Activated CD8-positive, alpha-beta memory T cell treated with anti-CD3 and anti-CD28 coated beads, Interleukin-2, amount 50 U/mL, for 24 hours (primary cell): ENCODE measurements around the gene ECSCR.

Source experiments
- DNase-seq: peaks from one replicate; pipeline ENCODE4 v3.0.0-alpha.2; 2020; ENCODE audit errors: extremely low read depth

Gene ECSCR

DNA sequence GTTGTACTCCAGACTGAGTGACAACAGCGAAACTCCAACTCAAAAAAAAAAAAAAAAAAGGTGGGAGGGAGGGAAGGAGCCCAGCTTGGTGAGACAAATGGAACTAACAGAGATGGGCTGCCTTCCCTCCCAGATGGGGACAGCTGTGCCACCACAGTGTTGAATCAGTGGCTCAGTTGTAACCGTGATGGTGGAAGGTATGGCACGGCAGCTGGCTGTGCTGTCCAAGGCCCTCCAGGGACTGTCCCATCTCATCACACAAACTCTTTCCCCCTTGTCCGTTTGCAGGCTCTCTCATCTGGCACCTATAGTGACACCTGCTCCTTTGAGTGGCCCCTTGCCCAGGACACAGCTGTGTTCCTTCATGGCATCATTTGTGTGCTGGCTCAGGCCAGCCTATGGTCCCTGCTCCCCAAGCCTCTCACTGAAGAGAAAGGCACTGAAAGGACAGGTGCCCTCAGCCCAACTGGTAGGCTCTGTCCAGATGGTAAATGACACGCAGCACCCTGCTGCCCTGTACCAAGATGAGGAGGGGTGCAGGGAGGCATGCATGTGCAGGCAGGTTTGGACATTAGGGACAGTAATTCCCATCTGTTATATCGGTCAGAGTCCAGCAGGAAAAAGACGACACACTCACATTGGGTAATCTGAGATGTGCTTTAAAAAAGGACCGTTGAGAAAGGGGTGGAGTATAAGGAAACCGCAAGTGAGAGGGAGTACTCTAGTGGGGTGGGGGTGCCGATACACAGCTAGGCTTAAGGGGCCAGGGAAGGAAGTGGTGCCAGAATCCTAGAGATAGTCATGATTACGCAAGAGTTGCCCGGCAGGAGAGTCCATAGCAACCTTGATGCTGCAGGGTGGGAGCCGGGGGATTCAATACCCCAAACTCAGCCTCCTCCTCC is 12.6 kb upstream of the ECSCR start:
- no peak for DNase-seq

DNA sequence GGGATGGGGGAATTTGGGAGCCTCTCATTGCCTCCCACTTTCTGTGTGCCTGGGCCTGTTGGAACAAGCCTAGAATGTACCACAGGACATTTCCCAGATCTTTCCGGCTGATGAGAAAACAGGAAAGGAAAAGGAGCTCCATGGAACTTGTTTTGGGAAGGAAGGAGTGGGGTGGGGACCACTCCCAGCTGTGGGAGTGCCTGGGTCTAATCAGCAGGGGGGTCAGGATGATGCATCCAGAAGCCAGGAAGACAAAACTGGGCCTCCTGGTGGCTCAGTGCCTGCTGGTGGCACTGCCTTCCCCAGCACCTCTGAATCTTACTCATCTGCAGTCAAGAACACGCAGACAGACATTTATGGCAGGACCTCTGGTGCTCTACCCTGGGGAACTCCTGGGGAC is 11.0 kb upstream of the ECSCR start:
- no peak for DNase-seq

DNA sequence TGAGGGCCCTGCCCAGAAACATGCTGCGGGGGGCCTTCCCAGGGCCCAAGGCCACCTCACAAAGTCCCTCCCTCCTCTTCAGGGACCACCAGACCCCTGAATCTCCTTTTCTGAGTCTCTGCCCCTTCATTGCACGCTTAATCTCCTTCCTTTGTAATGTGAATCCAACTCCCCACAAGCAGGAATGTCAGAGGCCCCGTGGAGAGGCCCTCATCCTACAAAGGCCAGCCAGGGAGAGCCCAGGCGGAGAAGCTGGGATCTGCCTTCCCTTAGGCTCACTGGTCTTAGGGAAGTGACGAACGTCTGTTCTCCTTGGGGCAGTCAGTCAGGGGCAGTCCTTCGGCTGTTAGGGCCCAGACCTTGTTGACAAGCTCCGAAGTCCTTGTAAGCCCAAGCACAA is 10.6 kb upstream of the ECSCR start:
- no peak for DNase-seq

DNA sequence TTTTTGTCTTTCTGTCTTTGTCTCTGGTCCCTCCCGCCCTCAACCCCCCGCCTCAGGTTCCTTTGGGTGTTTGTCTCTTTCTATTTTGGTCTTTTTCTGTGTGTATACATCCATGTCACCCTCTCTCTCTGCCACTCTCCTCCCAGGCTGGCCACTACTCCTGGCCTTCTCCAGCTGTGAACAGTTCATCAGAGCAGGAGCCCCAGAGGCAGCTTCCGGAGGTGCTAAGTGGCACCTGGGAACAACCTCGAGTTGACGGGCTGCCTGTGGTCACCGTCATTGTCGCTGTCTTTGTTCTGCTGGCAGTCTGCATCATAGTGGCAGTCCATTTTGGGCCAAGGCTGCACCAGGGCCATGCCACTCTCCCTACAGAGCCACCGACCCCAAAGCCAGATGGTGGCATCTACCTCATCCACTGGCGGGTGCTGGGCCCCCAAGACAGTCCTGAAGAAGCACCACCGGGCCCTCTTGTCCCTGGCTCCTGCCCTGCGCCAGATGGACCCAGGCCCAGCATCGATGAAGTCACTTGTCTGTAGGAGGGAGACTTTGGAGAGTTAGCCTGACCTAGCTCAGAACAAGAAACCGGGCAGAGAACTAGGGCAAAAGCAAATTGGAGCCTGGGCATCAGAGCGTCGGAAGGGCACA is 10.0 kb upstream of the ECSCR start:
- no peak for DNase-seq

DNA sequence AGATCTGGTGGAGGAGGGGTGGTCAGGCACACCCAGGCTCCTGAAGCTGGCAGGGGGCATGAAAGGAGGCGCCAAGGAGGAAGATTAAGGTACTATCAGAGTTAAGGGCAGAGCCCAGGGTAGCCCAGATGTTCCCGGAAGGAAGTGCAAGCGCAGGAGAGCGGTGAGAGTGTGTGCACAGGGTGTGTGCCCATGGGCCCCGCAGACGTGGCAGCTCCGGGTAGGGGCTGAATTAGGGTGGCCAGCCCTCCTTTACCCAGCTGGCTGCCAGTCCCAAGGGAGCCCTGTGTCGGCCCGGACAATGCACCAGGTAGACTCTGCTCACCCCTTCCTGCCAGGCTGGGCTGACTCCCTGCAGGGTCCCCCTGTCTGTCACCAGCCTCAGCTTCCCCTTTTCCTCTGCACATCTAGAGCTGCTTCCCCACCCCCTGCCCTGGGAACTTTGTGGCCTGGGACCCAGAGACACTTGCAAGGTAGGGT is 8.3 kb upstream of the ECSCR start, which contains the start of gene SMIM33:
SMIM33 (plus strand) TSS at position 184 of the 480 bp plus-strand sequence; CDS start at position 302, 118 bp downstream.
- no peak for DNase-seq

DNA sequence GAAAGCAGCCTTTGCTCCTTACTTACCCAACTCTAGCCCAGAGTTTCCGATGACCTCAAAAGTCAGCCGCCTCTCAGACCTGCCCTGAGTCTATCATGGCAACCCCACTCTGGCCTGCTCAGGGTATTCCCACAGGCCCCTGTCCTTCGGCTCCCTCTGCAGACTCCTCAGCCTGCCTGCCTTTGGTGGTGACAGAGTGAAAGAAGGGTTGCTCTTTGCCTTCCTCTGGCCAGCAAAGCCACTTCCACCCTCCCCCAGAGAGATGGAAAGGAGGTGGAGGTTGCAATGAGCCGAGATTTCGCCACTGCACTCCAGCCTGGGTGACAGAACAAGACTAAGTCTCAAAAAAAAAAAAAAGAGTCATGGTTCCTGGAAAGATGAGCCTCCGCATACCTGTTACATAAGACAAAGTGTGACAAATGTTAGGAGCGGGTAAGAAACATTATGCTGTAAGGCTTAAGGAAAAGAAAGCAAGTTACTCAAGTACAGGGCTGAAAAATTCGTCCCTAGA is 5.9 kb upstream of the ECSCR start:
- no peak for DNase-seq

DNA sequence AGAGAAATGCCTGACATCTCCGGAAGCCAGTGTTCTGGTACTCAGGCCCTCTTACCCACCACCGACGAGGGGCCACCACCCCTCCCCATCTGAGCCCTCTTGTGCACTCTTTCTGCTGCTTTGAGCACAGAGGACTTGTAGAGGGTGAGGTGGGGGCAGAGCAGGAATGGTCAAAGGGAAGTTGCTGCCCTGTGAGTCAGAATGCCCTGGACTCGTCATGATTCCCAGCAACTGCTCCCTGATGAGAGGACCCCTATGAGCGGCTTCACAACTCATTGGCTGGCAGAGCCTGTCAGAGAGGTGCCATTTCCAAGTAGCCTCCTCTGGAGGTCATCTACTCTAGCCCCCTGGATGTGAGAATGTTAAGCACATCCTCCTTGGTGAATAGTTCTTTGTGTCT is 845 bp downstream of the ECSCR start:
- no peak for DNase-seq

DNA sequence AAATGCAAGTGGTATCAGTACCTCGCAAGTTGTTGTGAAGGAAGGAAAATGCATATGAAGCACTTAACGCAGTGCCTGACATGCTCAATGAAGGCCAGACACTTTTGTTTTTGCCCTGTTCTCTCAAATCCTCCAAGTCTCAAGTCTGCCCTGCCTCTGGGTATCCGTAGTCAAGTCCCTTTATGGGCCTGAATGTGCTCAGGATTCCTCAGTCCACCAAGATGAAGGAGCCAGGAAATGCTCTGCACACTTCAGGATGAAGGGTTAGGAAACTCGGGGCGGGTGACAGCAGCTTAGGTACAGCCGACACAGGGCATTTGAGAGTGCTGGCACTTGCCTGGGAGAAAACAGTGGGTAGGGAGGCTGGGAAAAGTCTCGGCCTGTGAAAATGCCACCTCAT is 1.4 kb downstream of the ECSCR start:
- DNase-seq = no peak

DNA sequence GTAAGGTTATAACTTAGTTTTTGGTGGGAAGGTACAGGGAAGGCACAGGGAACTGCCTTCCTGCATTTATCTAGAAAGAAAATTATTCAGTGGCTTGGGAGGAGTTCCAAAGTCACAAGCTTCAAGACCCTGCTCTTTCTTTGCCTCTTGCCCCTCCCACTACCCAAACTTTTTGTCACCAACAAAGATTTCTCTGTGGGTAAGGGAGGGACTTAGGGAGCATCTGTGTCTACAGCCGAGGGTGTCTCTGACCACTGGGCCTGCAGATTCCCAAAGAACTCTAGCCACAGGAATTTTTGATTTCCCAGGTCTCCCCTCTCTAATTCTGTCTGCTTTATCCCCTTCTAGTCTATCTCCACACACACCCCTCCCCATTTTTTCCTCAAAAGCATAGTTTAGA is 2.1 kb downstream of the ECSCR start:
- no peak for DNase-seq

DNA sequence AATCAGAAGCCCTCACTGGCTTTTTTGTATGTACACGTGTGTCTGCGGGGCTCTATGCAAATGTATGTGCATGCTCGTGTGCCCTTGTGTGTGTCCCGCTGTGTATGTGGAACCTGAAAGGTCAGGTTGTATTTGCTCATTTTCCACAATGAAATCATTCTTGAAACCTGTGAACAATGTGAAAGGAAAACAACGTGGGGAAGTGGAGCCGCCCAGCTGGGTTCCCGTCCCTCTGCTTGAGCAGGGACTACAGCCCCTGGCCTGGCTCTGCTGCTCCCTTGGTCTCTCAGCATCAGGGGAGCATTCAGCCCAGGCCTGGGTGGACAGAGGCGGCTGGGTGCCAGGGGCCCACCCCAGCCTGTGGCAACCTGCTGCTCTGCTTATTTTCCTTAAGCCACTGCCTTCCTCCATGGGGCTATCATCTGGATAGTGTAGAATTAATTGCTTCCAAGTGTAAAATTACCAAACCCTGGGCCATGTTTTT is 3.0 kb downstream of the ECSCR start:
- DNase-seq = no peak

DNA sequence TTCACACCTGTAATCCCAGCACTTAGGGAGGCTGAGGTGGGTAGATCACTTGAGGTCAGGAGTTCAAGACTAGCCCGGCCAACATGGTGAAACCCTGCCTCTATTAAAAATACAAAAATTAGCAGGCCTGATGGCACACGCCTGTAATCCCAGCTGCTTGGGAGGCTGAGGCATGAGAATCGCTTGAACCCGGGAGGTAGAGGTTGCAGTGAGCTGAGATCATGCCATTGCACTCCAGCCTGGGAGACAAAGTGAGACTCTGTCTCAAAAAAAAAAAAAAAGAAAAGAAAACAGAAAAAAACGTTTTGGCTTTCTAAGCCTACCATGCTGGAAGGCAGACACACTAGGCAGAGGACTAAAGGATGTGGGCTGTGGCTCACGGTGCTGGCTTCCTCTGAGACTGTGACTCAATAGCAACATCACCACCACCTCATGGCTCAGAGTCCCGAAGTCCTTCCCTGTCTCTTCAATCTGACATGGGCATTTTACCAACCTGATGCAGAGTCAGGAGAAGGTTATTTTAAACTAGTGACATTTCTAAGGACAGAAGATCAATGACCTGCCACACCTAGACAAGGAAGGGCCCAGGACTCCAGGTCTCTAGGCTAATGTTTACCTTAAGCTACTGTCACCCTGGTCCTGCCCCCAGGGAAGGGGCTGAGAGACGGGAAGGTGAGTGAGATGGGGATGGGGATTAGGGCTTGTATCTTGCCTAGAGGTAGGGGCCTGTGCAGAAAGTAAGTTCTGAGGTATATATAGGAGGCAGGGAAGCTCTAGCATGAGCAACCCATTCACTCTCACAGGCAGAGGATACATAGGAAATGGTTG is 3.7 kb downstream of the ECSCR start:
- peak; percentile 57 for DNase-seq

DNA sequence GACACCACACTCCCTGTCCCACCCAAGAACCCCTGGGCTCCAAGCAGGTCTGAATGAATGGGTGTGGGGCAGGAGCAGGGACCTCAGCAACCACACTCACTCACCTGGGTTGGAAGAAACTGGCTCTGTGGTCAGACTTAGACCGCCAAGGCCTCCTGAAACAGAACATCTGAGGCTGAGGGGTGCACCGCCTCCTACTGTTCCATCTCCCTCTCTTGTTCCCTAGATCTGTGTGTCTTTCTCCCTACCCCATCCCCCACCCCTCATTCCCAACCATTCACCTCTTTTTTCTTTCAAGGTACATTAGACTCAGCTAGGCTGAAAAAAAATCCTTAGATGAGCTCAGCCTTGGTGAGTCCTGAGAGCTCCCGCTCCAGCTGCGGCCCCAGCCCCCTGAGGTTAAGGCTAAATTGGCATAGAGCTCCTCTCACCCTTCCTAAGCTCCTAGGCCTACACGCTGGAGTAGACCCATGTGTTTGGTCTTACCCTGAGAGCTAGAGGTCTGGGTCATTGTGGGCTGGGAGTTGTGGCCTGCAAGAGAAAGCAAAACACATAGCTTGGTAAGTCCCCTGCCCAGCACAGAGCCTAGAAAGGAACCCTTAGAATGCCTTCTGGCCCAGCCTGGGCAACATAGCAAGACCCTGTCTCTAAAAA is 4.8 kb downstream of the ECSCR start:
- no peak for DNase-seq

DNA sequence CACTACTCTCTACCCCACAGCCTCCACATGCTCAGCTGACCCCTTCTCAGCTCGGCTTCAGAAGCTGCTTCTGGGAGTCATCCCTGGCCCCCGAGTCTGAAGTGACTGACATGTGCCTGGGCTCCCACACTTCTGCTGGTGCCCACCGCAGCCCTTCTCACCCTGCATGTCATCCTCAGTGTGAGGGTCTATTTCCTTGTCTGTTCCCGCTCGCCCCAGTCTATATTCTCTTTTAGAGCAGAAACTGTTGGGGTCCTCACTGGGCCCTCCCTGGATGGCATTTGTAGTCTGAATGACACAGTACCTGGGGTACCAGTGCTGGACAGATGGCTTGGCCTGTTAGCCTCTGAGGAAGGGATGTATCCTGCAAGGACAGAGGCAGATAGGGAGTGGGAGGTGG is 5.3 kb downstream of the ECSCR start:
- no peak for DNase-seq

DNA sequence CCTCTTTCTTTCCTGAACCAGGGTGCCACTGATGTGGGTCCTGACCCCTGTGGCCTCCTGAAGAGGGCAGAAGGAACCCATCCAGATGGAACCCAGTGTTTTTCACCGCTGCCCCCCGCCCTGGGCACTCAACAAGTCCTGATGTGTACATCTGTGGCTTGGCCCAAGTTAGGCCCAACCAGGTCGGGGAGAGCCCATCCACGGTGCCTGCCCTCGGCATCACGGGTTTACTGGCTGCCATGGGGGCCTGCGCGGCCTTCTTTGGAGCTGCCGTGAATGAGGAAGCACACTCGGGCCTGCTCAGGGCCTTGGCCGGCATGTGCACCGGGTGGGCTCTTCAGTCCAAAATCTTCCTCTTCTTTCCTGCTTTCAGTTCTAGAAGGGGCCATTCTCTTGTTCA is 5.8 kb downstream of the ECSCR start:
- no peak for DNase-seq

DNA sequence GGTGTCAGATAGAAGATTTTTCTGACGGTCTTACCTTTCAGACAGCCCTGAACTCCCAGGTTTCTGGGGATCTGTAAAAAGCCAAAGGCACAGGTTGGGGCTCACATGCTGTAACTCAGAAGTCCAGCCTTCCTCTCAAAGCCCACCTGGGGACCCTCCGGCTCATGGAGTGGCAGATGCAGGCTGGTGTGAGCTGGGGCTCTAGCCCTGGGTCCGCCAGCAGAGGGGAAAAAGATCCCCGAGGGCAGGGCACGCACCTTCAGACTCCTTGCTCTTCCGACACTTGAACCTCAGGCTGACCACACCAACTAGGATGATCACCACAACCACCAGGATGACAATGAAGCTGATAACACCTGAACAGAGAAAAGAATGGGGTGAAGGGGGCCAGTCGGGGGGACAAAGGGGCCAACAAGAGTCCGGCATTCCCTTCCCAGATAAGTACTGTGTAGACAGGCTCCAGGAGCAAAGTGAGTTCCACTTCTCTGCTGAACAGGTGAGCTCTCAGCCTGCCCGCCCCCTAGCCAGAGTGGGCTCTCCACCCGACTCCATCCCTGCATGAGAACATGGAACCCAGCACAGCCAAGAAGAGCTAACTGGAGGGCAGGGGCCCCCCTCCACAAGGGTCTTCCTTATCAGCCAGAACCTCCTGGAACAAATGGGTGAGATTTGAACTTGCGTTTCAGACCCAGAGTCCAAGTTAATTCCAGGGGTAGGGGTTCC is 7.8 kb downstream of the ECSCR start:
- DNase-seq = no peak

DNA sequence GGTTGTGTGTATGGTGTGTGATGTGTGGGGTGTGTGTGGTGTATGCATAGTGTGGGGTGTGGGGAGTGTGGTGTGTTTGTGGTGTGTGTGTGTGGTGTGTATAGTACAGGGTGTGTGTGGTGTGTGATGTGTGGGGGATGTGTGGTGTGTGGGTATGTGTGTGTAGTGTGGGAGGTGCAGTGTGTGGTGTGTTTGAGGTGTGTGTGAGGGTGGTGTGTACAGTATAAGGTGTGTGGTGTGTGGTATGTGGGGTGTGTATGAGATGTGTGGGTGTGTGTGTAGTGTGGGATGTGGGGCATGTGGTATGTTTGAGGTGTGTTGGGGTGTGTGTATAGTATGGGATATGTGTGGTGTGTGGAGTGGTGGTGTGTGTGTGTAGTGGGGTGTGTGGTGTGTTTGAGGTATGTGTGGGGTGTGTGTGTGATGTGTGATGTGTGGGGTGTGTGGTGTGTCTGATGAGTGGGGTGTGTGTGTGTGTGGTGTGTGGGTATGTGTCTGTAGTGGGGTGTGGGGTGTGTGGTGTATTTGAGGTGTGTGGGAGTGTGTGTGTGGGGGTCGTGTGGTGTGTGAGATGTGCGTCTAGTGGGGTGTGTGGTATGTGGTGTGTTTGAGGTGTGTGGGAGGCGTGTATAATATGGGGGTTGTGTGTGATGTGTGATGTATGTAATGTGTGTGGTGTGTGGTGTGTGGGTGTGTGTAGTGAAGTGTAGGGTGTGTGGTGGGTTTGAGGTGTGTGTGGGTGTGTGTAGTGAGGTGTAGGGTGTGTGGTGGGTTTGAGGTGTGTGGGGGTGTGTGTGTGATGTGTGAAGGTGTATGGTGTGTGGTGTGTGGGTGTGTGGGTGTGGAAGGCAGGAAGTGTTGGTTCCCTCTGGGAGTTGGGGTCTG is 8.6 kb downstream of the ECSCR start:
- no peak for DNase-seq

DNA sequence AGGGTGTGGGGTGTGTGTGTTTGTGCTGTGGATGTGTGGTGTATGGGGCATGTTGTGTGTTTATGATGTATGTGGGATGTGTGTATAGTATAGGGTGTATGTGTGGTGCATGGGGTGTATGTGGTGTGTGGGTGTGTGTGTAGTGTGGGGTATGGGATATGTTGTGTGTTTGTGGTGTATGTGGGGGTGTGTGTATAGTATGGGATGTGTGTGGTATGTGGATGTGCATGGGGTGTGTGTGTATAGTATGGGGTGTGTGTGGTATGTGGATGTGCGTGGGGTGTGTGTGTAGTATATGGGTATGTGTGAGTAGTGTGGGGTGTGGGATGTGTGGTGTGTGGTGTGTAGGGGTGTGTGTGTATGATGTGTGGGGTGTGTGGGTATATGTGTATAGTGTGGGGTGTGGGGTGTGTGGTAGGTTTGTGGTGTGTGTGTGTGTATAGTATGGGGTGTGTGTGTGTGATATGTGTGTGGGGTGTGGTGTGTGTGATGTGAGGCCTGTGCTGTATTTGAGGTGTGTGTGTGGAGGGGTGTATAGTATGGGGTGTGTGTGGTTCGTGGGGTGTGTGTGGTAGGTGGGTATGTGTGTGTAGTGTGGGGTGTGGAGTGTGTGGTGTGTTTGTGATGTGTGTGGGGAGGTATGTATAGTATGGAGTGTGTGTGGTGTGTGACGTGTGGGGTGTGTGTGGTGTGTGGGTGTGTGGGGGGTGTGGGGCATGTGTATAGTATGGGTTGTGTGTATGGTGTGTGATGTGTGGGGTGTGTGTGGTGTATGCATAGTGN is 10.5 kb downstream of the ECSCR start:
- DNase-seq = no peak

DNA sequence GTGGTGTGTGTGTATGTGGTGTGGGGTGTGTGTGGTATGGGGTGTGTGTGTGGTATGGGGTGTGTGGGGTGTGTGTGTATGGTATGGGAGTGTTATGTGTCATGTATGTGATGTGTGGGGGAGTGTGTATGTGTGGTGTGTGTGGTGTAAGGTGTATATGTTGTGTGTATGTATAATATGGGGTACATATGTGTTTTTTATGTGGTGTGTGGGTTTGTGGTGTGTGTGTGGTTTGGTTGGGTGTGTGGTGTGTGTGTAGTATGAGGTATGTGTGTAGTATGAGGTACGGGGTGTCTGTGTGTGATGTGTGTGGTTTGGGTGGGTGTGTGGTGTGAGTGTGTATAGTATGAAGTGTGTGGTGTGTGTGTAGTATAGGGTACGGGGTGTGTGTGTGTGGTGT is 11.4 kb downstream of the ECSCR start:
- DNase-seq = no peak
